ENCODE measurements around the gene TSSK3.
"Not testable (repeated sequence)": the region's sequence is repeated elsewhere in the genome, so short reads cannot be mapped to it uniquely, and the experiment has no call there.

The TSSK3 gene

DNA sequence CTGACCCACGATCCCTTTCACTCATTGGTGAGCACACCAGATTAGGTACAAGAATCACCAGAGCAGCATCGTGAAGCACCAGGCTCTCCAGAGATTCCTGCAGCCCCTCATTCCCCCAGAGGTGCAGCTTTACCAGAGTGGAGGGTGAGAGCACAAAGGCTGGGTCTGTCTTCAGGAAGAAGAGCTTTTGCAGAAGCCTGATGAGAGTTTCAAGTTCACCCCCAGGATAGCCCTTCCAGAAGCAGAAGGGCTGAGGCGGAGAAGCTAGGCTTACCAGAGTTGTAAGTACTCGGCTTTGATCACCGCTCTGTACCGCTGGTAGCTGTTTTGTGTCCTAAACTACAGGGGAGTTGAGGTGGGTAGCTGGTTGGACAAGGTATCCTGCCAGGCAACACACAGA, 3.1 kb downstream of the TSSK3 start:
- DNase-seq = no peak

- DNase-seq = no peak
Observed at GRCh38 chr1:32367912-32368635, 5.7 kb downstream of the TSSK3 start.

GRCh38 chr1:32372149-32372756, 9.9 kb downstream of the TSSK3 start:
- peak; percentile 80 for DNase-seq

- DNase-seq = no peak
Observed at GRCh38 chr1:32373996-32374592, 11.8 kb downstream of the TSSK3 start.

DNA sequence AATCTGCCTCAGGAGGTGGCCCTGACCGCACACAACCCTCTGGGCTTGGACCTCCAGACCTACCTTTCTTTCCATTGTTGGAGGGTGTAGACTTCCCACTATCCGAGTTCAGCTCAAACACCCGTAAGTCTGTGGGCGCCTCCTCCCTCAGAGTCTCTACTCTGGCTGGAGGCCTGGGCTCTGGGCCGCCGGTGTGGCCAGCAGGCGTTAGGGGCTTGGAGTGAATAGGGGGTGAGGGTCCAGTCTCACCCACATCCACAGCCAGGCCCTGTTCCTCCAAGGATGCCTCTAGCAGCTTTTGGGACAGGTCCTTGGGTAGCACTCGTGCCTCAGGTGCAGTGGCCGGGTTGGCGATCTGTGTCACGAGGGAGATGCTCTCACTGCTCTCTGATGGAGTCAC, 13.9 kb downstream of the TSSK3 start:
- no peak for DNase-seq

DNA sequence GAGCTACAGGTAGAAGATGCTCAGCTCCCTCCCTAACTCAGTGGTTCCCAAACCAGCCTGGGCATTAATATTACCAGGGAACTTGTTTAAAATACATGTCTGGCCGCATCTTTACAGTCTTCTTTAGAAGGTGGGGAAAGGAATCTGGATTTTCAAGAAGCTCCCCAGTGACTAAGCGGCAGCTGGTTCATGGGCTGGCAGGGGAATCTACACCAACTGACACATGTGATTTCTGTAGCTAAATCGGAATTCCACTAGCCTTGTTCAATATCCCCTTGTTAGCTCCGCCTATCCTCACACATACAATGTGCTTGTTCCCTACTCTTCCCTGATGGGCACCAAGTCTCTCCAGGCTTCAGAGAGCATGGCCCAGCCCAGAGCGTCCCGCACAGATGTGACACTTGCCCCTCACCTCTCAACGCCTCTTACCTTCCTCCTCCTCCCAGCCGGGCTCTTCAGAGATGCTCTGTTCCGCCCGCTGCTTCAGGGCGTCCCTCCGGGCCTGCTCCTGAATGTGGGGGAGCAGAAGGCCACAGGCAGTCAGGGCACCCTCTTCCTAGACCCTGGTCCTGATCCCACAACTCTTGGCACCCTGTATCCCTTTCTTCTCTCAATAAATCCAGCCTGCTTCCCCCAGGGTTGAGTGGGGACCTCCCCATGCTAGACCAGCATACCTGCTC, 15.3 kb downstream of the TSSK3 start:
- no peak for DNase-seq

- DNase-seq = no peak
Observed at GRCh38 chr1:32380057-32380456, 17.7 kb downstream of the TSSK3 start.

- DNase-seq = no peak
Observed at GRCh38 chr1:32386676-32387392, 24.5 kb downstream of the TSSK3 start.

GRCh38 chr1:32388641-32389040, 26.3 kb downstream of the TSSK3 start:
- no peak for DNase-seq

- DNase-seq = no peak
Observed at GRCh38 chr1:32390904-32391870, 28.8 kb downstream of the TSSK3 start.

GRCh38 chr1:32392325-32392724, 30.0 kb downstream of the TSSK3 start:
- DNase-seq = no peak

DNA sequence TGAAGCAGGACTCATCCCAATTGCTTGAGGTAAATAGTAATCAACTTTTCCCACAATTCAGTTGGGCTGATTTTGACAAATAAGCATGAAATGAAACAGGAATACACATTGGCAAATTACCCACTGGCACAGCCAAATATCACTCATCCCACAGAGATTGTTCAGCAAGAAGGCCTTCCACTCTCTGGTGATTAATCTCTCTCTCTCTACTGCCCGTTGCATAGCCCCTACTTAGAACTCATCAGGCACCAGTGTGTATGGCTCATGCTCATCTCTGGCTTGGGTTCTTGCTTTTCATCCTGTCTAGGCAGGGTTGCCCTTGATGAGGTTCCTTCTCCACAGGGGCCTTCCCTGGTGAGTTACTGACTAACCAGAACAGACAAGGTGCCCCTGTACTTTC, 30.8 kb downstream of the TSSK3 start:
- DNase-seq = no peak

DNA sequence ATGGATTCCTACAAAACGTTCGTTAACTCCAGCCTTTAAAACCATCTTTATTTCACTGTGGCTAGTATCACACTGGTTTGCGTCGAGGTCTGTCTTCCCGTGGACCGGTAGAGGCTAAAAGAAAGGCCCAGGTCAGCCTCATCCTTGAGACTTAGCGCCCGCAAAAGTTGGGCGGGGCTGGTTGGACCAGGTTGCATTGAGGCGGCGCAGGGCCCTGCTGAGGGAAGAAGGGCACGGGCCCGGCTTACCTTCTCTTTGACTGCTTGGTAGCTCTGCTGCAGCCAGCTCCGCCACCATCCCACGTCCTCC, 31.4 kb downstream of the TSSK3 start:
- peak; percentile 14 for DNase-seq

GRCh38 chr1:32394141-32394889, 32.0 kb downstream of the TSSK3 start, which contains the start of gene BSDC1:
BSDC1 (minus strand) TSS chr1:32394441; CDS start chr1:32394414, 27 bp downstream.
- peak; percentile 96 for DNase-seq

GRCh38 chr1:32394890-32395432, 32.6 kb downstream of the TSSK3 start:
- DNase-seq = no peak

- DNase-seq = not testable (repeated sequence)
Observed at GRCh38 chr1:32396524-32396923, 34.2 kb downstream of the TSSK3 start.

DNA sequence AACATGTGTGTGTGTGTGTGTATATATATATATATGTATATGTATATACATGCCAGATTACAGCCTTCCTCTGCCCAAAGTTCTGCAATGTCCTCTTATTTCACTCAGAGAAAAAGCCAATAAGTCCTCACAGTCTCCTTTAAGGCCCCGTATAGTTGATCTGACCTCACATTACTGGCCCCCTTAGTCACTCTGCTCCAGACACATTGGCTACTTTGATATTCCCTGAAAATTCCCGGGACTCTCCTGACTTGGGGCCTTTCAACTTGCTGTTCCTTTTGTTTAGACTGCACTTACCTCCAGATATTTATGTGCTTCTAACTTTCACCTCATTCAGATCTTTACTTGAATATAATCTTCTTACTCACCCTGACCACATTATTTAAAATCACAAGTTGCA, 36.1 kb downstream of the TSSK3 start:
- DNase-seq = no peak

- DNase-seq = no peak
Observed at GRCh38 chr1:32399843-32400242, 37.5 kb downstream of the TSSK3 start.

DNA sequence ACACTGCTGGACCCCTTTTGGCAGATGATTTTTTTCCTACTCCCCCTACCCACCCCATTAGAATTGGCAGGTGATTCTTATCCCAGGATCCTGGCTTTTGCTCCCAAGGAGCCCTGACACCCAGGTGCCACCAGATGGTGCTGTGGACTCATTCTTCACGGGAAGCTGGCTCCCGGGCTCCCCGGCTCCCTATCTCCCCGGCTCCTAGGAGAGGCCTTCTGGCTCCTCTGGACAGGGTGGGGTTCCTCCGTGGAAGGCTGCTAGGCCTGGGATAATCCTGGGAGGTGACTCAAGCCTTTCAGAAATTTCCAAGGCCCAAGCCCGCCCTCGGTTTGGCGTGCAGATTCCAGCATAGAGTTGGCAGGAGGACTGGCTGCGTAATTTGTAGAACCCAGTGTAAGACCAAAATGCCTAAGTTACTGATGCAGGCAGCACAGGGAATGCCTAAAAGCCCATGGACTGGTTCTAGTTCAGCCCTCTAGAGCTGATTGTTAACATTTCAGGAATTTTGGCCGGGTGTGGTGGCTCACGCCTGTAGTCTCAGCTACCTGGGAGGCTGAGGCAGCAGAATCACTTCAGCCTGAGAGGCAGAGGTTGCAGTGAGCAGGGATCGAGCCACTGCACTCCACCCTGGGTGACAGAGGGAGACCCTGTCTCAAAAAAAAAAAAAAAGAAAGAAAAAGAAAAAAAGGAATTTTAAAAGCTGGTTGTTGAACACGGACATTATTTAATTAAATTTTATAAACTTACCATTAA, 38.7 kb downstream of the TSSK3 start:
- peak; percentile 32 for DNase-seq

DNA sequence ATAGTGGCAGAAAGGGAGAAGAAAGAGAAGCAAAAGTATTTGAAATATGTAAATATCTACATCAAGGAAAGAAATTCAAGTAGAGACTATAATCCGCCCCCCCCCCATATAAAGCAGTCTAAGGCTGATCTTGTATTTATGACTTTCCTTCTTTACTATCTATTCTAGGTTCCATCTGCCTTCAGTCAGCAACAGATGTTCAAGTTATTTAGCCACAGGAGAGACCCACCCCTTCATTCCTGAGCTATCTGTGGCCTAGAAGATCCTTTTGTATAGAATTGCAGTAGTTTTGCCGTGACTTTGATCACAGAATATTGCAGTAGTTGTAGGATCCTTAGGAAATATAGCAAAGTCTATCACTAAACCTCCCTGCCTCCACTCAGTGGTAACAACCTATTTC, 42.6 kb downstream of the TSSK3 start:
- DNase-seq = no peak
